Lung (tissue), 12 donors: Measurements from ENCODE around the gene NUCB1. TPM values are rescaled to one million over a fixed set of nuclear protein-coding genes. Genes with fewer than 3 reads are reported as not detected.
A peak's percentile ranks its signal among the peaks of the same experiment; 100 is the strongest.

Experiments used
- ATAC-seq: fragments of 200-7000 bp; cut with Tn5 transposase; one replicate; pipeline ENCODE4 v1.9.1; 2020; ENCODE audit warnings: moderate number of reproducible peaks; ENCODE audit not compliant: insufficient read depth, low FRiP score
- DNase-seq, 3 donors: peaks; one replicate each; pipeline ENCODE4 v3.0.0-alpha.2; 2013 to 2017
- H3K27ac ChIP-seq, 2 donors: one replicate each; pipeline ENCODE4 v1.5.1; 2013; ENCODE audit warnings: mild to moderate bottlenecking in 2 of 2, moderate library complexity in 2 of 2, control low read depth in 1 of 2, inconsistent platforms in 1 of 2, low read depth in 1 of 2, low read length in 1 of 2
- H3K27me3 ChIP-seq, 3 donors: one replicate each; pipeline ENCODE4 v1.5.1; 2013; ENCODE audit warnings: low read length in 2 of 3; ENCODE audit not compliant: control insufficient read depth in 3 of 3, insufficient read depth in 3 of 3
- H3K36me3 ChIP-seq, 4 donors: one replicate each; pipeline ENCODE4 v1.5.1; 2013; ENCODE audit warnings: low read length in 4 of 4, mild to moderate bottlenecking in 1 of 4, moderate library complexity in 1 of 4; ENCODE audit not compliant: control insufficient read depth in 4 of 4, insufficient read depth in 4 of 4
- H3K4me1 ChIP-seq, 5 donors: one replicate each; pipeline ENCODE4 v1.5.1; 2013; ENCODE audit warnings: low read length in 5 of 5, mild to moderate bottlenecking in 2 of 5, moderate library complexity in 1 of 5; ENCODE audit not compliant: control insufficient read depth in 5 of 5, insufficient read depth in 5 of 5
- H3K4me3 ChIP-seq: one replicate; pipeline ENCODE4 v1.5.1; 2013; ENCODE audit warnings: mild to moderate bottlenecking, control low read depth, moderate library complexity
- H3K9ac ChIP-seq, 2 donors: one replicate each; pipeline ENCODE4 v1.5.1; 2013; ENCODE audit warnings: low read length in 2 of 2, control low read depth in 1 of 2; ENCODE audit not compliant: insufficient read depth in 1 of 2
- H3K9me3 ChIP-seq, 4 donors: one replicate each; pipeline ENCODE4 v1.5.1; 2013; ENCODE audit warnings: low read length in 3 of 4, mild to moderate bottlenecking in 1 of 4, moderate library complexity in 1 of 4; ENCODE audit not compliant: control insufficient read depth in 4 of 4, insufficient read depth in 3 of 4
- WGBS, 2 donors: extraction: QIAGEN DNeasy Blood & Tissue Kit; methylation state at CpG; one replicate each; pipeline ENCODE4 v1.1.7; 2013; 5-methylcytosine and 5-hydroxymethylcytosine counted together
- polyA plus RNA-seq, 2 donors: library from polyadenylated mRNA; stranded (reverse); fragments of 200-250 nt; gene quantifications; one replicate each; pipeline ENCODE4 v1.2.1, GENCODE V29; 2013
- total RNA-seq, 2 donors: library from RNA; depleted of rRNA in 1 of 2; stranded (reverse); fragments of >200 nt in 1 of 2; gene quantifications; one replicate each; pipeline ENCODE4 v1.2.1, GENCODE V29; 2014 to 2021
- TF ChIP-seq, protein P1 (sequence below): IDR thresholded peaks from 2 replicates; pipeline ENCODE4 v1.5.1; 2012; ENCODE audit warnings: mild to moderate bottlenecking; ENCODE audit errors: control extremely low read depth, extremely low read depth
- donor health status: control.
- donor health status: control.
- donor health status: Bipolar disorder and iron deficiency.
- donor health status: healthy.
- donor health status: DM: yes; HTN: yes; CAD: no.

The NUCB1 gene
- total and polyA plus RNA-seq, 4 donors, result 214 to 367 (median 354) TPM

DNA sequence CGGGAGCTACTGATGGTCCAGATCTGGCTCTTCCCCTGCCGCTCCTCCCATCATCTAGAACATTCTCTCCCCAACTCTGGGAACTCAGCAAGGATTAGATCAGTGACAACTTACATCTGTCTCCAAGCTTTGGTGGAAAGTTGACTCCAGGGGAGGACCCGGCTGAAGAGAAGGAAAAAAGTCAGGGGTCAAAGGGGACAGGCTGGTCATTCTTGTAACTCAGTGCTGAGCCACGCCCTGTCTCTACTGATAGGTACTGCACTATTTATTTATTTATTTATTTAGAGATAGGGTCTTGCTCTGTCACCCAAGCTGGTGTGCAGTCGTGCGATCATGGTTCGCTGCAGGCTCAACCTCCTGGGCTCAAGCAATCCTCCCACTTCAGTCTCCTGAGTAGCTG is 46.0 kb upstream of the NUCB1 start:
- TF ChIP-seq, protein P1, sequence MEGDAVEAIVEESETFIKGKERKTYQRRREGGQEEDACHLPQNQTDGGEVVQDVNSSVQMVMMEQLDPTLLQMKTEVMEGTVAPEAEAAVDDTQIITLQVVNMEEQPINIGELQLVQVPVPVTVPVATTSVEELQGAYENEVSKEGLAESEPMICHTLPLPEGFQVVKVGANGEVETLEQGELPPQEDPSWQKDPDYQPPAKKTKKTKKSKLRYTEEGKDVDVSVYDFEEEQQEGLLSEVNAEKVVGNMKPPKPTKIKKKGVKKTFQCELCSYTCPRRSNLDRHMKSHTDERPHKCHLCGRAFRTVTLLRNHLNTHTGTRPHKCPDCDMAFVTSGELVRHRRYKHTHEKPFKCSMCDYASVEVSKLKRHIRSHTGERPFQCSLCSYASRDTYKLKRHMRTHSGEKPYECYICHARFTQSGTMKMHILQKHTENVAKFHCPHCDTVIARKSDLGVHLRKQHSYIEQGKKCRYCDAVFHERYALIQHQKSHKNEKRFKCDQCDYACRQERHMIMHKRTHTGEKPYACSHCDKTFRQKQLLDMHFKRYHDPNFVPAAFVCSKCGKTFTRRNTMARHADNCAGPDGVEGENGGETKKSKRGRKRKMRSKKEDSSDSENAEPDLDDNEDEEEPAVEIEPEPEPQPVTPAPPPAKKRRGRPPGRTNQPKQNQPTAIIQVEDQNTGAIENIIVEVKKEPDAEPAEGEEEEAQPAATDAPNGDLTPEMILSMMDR, result no peak
- DNase-seq, result no peak
- H3K9ac ChIP-seq, result no peak overlapping the region
- no peak overlapping the region for H3K27ac ChIP-seq
- H3K36me3 ChIP-seq, result no peaks in the 10 kb centered on the region
- H3K9me3 ChIP-seq, result no peaks in the 10 kb centered on the region
- no peak overlapping the region for H3K4me3 ChIP-seq
- 88 to 95% methylated on average over 7 of the region's 7 CpGs for WGBS, 2 donors
- no peaks in the 10 kb centered on the region for H3K4me1 ChIP-seq
- ATAC-seq, result no peak
- no peaks in the 10 kb centered on the region for H3K27me3 ChIP-seq

DNA sequence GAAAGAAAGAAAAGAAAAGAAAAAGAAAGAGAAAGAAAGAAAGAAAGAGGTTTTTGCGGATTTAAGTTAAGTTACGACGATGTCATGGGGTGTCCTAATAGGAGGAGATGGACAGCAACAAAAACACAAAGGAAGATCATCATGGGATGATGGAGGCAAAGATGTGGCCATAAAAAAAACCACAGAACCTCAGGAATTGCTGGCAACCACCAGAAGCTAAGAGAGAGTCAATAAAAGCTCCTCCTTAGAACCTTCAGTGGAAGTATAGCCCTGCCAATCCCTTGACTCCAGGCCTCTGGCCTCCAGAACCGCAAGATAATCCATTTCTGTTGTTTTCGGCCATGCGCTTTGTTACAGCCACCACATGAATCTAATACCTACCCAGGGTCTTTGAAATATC is 43.2 kb upstream of the NUCB1 start:
- ATAC-seq, result no peak
- Histone ChIP-seq H3K9ac (no peak overlapping the region), H3K4me3 (no peak overlapping the region), H3K36me3 (no peaks in the 10 kb centered on the region), H3K4me1 (no peaks in the 10 kb centered on the region), H3K9me3 (no peaks in the 10 kb centered on the region), H3K27ac (no peak overlapping the region), H3K27me3 (no peaks in the 10 kb centered on the region)
- DNase-seq, result no peak
- 95 to 97% methylated on average over 6 of the region's 6 CpGs for WGBS, 2 donors
- TF ChIP-seq, protein P1, result no peak

DNA sequence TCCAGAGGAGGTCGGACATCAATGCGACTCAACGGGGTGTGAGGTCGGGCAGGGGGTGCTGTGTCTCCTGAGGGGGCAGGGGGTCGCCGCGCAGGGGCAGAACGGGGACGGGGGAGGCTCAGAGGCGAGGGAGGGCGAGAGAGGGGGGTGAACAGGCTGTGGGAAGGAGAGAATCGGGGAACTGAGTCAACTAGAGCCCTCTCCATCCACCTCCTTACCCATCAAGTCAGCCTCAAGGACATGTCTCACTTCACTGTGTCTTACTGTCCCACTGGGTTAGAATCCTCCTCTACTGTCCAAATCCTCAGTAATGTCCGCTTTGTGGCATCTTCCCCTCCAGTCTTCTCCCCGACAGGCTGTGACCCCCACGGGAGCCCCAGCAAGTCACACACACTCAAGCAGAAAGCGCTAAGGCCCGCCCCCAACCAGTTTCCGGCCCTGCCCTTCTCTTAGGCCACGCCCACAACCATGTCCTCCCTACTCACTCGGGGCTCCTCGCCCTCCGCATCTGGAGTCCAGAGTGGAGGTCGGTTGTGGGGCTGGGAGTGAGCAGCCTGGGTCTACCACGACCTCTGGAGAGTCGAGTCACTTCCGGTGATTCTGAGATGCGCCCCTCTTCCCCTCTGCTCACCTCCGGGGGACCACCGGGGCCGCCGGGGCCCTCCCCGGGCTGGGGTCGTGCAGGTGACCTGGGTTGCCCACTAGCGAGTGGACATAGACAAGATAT is 41.0 kb upstream of the NUCB1 start:
- Histone ChIP-seq H3K4me3 (no peak overlapping the region), H3K9me3 (no peaks in the 10 kb centered on the region), H3K9ac (no peak overlapping the region), H3K27ac (peak overlapping the region in 1 of 2 donors; percentile 49), H3K4me1 (no peaks in the 10 kb centered on the region), H3K27me3 (no peaks in the 10 kb centered on the region), H3K36me3 (no peaks in the 10 kb centered on the region)
- WGBS, 2 donors, result 35 to 45% methylated on average over 32 to 34 of the region's 34 CpGs
- TF ChIP-seq, protein P1, result no peak
- ATAC-seq (no peak), DNase-seq (peak in 2 of 3 donors; percentile 25 to 49)
